ENCODE measurements around the gene MS4A15. TPM values are rescaled to one million over a fixed set of nuclear protein-coding genes. Genes with fewer than 3 reads are reported as not detected.
"Not testable (repeated sequence)": the region's sequence is repeated elsewhere in the genome, so short reads cannot be mapped to it uniquely, and the experiment has no call there.

MS4A15 gene
- total RNA-seq, 1 donor from 2014 or later = not detected

DNA sequence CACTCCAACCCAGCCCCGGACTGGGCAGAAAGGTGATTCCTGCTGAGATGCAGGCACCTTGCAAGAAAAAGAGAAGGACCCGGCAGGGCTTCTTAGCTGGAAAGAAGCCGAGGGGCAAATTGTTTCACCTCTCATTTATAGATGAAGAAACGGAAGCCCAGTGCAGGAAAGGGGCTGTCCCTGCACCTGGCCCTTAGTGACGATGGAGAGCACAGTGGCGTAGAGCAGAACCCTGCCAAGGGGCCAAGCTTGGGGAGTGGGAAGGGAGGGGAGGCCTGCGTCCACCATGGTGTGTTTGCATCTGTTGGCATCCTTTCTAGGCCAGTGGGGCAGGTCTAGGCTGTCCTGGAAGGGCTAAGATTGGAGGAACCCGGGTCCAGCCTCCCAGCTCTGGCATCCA lies 7.8 kb upstream of the MS4A15 start:
- no peaks in the 10 kb centered on the region for H3K4me1 Mint-ChIP-seq
- H3K36me3 Mint-ChIP-seq (ENCODE audit: low read depth) = no peaks in the 10 kb centered on the region
- CTCF ChIA-PET = interaction anchor here (1.2 kb wide), 1 partner anchor 14 kb away, joined by 4 read pairs; no protein-coding TSS in a partner anchor
- H3K4me3 Mint-ChIP-seq = no peak overlapping the region
- TF ChIP-seq, protein P1, sequence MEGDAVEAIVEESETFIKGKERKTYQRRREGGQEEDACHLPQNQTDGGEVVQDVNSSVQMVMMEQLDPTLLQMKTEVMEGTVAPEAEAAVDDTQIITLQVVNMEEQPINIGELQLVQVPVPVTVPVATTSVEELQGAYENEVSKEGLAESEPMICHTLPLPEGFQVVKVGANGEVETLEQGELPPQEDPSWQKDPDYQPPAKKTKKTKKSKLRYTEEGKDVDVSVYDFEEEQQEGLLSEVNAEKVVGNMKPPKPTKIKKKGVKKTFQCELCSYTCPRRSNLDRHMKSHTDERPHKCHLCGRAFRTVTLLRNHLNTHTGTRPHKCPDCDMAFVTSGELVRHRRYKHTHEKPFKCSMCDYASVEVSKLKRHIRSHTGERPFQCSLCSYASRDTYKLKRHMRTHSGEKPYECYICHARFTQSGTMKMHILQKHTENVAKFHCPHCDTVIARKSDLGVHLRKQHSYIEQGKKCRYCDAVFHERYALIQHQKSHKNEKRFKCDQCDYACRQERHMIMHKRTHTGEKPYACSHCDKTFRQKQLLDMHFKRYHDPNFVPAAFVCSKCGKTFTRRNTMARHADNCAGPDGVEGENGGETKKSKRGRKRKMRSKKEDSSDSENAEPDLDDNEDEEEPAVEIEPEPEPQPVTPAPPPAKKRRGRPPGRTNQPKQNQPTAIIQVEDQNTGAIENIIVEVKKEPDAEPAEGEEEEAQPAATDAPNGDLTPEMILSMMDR (IDR thresholded peaks at IDR 0.05) = no peak
- H3K9me3 Mint-ChIP-seq = peaks cover 3% of the 10 kb centered on the region
- DNase-seq (no peak), ATAC-seq (ENCODE audit: low read depth) (no peak)
- peaks cover 19% of the 10 kb centered on the region for H3K27me3 Mint-ChIP-seq
- H3K27ac Mint-ChIP-seq = no peak overlapping the region
- intact Hi-C loops (cut with micrococcal nuclease) = no loop called here
- POLR2A ChIA-PET = no interaction called here

GRCh38 chr11:60750911-60751310 lies 5.8 kb upstream of the MS4A15 start:
- no peak for ATAC-seq (ENCODE audit: low read depth)
- CTCF ChIA-PET = no interaction called here
- peaks cover 14% of the 10 kb centered on the region for H3K27me3 Mint-ChIP-seq

DNA sequence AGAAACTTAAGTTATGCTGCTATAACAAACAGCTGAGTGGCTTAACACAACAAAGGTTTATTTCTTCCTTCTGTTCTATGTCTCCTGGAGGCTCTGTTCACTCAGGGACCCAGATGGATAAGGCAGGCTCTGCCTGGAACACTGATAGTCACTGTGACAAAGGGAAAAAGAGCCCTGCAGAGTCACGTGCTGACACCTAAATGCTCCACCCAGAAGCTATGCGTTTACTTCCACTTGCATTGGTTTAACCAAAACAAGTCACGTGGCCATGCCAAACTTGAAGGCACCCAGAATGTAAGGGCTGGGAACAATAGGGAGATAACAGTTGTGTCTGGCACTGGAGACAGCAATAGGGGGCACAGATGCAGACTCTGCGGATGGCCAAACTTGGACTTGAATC lies 3.4 kb upstream of the MS4A15 start:
- TF ChIP-seq, protein P1 (IDR thresholded peaks at IDR 0.05) = no peak
- Mint-ChIP-seq H3K4me3 (no peak overlapping the region), H3K36me3 (ENCODE audit: low read depth) (no peaks in the 10 kb centered on the region), H3K27me3 (peaks cover 19% of the 10 kb centered on the region), H3K9me3 (no peaks in the 10 kb centered on the region), H3K4me1 (no peaks in the 10 kb centered on the region), H3K27ac (no peak overlapping the region)
- POLR2A ChIA-PET = no interaction called here
- intact Hi-C loops (cut with micrococcal nuclease) = loop anchor here (10.0 kb wide), 1 partner anchor 49 kb away; no protein-coding TSS in a partner anchor
- ATAC-seq (ENCODE audit: low read depth) (no peak), DNase-seq (no peak)
- CTCF ChIA-PET = interaction anchor here (1.4 kb wide), 1 partner anchor 9 kb away, joined by 5 read pairs; no protein-coding TSS in a partner anchor

More at GRCh38 chr11:60750911-60751310, 5.8 kb upstream of the MS4A15 start:
- Mint-ChIP-seq H3K27ac (no peak overlapping the region), H3K36me3 (ENCODE audit: low read depth) (no peaks in the 10 kb centered on the region), H3K4me1 (no peaks in the 10 kb centered on the region), H3K9me3 (no peaks in the 10 kb centered on the region), H3K4me3 (no peak overlapping the region)
- TF ChIP-seq, protein P1 (IDR thresholded peaks at IDR 0.05) = no peak
- POLR2A ChIA-PET = no interaction called here
- intact Hi-C loops (cut with micrococcal nuclease) = loop anchor here (10.0 kb wide), 1 partner anchor 46 kb away; no protein-coding TSS in a partner anchor
- no peak for DNase-seq

- Mint-ChIP-seq H3K27ac (no peak overlapping the region), H3K4me1 (peaks cover 11% of the 10 kb centered on the region), H3K36me3 (ENCODE audit: low read depth) (no peaks in the 10 kb centered on the region), H3K27me3 (peaks cover 25% of the 10 kb centered on the region), H3K9me3 (no peaks in the 10 kb centered on the region), H3K4me3 (no peak overlapping the region)
- ChIA-PET CTCF (no interaction called here), POLR2A (no interaction called here)
- TF ChIP-seq, protein P1 (IDR thresholded peaks at IDR 0.05) = no peak
- no peak for DNase-seq
- intact Hi-C loops (cut with micrococcal nuclease) = loop anchor here (10.0 kb wide), 1 partner anchor 50 kb away; no protein-coding TSS in a partner anchor
- ATAC-seq (ENCODE audit: low read depth) = no peak
Measured at GRCh38 chr11:60754887-60755286, 1.8 kb upstream of the MS4A15 start.

- H3K27me3 Mint-ChIP-seq = peaks cover 23% of the 10 kb centered on the region
- H3K4me1 Mint-ChIP-seq = peaks cover 25% of the 10 kb centered on the region
- TF ChIP-seq, protein P1 (IDR thresholded peaks at IDR 0.05) = no peak
- no peak overlapping the region for H3K27ac Mint-ChIP-seq
- H3K4me3 Mint-ChIP-seq = no peak overlapping the region
- intact Hi-C loops (cut with micrococcal nuclease) = loop anchor here (2.0 to 10.0 kb wide), 2 partner anchors 53 to 493 kb away; no protein-coding TSS in a partner anchor
- CTCF ChIA-PET = interaction anchor here (1.3 to 1.7 kb wide), 4 partner anchors 18 to 409 kb away, joined by 5 to 12 read pairs (median 6); no protein-coding TSS in a partner anchor
- POLR2A ChIA-PET = no interaction called here
- H3K9me3 Mint-ChIP-seq = no peaks in the 10 kb centered on the region
- DNase-seq = no peak
- ATAC-seq (ENCODE audit: low read depth) = no peak
- no peaks in the 10 kb centered on the region for H3K36me3 Mint-ChIP-seq (ENCODE audit: low read depth)
Measured at GRCh38 chr11:60757231-60757800, 649 bp downstream of the MS4A15 start.

GRCh38 chr11:60758671-60759070 lies 2.0 kb downstream of the MS4A15 start:
- H3K27ac Mint-ChIP-seq; H3K9me3 Mint-ChIP-seq; ATAC-seq (ENCODE audit: low read depth); POLR2A ChIA-PET; H3K4me3 Mint-ChIP-seq; DNase-seq; H3K36me3 Mint-ChIP-seq (ENCODE audit: low read depth): not testable (repeated sequence)
- Mint-ChIP-seq H3K4me1 (peaks cover 39% of the 10 kb centered on the region), H3K27me3 (peaks cover 15% of the 10 kb centered on the region)
- CTCF ChIA-PET = interaction anchor here (1.4 kb wide), 1 partner anchor 17 kb away, joined by 6 read pairs; no protein-coding TSS in a partner anchor
- intact Hi-C loops (cut with micrococcal nuclease) = loop anchor here (10.0 kb wide), 1 partner anchor 54 kb away; no protein-coding TSS in a partner anchor

- H3K4me3 Mint-ChIP-seq; DNase-seq; POLR2A ChIA-PET; H3K36me3 Mint-ChIP-seq (ENCODE audit: low read depth); ATAC-seq (ENCODE audit: low read depth); H3K9me3 Mint-ChIP-seq; H3K27ac Mint-ChIP-seq: not testable (repeated sequence)
- CTCF ChIA-PET = interaction anchor here (7.3 kb wide), 1 partner anchor 17 kb away, joined by 86 read pairs; no protein-coding TSS in a partner anchor
- intact Hi-C loops (cut with micrococcal nuclease) = loop anchor here (5.0 to 10.0 kb wide), 5 partner anchors 55 to 1142 kb away; partner anchors contain the start of genes OSBP and SLC15A3
- H3K27me3 Mint-ChIP-seq = peaks cover 15% of the 10 kb centered on the region
- H3K4me1 Mint-ChIP-seq = peaks cover 49% of the 10 kb centered on the region
Measured at GRCh38 chr11:60759438-60760225, 3.0 kb downstream of the MS4A15 start.

Data from activated B cell treated with CpG ODN at 0.5 μM for 24 hours (primary cell).